HL-60/S4 (cell line): ENCODE data around the gene TSSC4.
"Not testable (repeated sequence)": the region's sequence is repeated elsewhere in the genome, so short reads cannot be mapped to it uniquely, and the experiment has no call there.

Source experiments
- in situ Hi-C: fragments of 300-500 bp; cut with MboI; formaldehyde crosslinking; loops from 2 replicates; pipeline ENCODE4 v1.14.3; 2022; ENCODE audit warnings: low sequenced_read_pairs

TSSC4 gene

DNA sequence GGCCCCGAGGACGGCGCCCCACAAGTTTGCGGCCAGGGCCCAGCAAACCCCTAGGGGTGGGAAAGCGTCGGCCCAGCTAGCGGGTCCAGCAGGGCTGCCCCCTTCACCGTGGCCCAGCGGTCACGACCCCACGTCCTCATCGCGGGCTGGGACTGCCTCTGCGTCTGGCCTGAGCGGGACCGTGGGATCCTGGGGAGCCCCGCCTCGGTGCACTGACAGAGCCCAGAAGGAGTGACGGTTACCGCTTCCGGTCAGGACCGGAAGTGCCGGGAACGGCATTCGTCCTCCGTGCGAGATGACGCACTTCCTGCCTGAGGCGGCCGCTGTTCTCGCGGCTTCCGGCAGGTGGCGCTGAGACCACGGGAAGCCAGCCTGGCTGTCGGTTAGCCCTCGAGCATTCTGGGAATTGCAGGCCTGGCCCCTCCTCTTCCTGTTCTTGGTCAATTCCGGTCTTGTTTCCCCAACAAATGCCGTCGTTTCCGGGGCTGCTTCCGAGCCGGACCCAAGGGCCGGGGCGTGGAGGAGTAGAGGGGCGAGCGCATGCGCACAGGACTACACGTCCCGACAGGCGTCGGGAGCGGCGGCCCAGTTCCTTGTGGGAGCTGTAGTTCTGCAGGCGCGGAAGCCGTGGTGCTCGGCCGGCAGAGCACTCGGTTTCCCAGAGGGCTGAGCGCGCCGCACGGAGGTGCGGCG, at the start of gene TSSC4:
Gene TSSC4 (plus strand): TSS at position 682 of the 693 bp plus-strand sequence. CDS start 1,884 bp downstream, outside the sequence.
- in situ Hi-C loops = no loop called here

DNA sequence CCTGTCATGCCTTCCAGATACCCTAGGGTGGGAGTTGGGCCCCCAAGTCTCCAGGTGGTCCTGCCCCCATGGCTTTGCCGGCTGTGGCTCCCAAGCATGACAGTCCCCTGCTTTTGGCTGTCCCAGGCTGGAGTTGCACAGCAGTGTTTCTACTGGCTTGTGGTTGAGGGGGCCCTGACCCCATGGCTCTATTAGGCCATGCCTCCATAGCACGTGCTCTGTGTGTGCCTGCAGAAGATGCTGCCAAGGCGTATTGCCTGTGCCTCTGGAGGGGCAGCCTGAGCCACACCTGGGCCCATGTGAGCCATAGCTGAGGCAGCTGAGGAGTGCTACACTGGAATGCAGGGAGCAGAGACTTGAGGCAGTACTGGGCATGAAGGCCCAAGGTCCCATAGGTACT, 48.8 kb upstream of the TSSC4 start:
- in situ Hi-C loops = no loop called here

DNA sequence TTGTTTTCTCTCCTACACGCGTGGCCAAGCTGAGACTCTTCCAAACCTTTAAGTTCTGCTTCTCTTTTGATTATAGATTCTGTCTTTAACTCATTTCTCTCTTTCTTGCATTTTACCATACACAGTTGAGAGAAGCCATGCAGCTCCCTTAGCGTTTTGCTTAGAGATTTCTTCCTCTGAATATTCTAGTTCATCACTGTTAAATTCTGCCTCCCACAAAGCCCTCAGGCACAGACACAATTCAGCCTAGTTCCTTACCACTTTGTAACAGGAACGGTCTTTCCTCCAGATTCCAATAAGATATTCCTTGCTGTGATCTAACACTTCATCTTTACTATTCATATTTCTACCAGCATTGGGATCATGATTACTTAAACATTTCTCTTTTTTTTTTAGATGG, 48.1 kb upstream of the TSSC4 start:
- in situ Hi-C loops = no loop called here

DNA sequence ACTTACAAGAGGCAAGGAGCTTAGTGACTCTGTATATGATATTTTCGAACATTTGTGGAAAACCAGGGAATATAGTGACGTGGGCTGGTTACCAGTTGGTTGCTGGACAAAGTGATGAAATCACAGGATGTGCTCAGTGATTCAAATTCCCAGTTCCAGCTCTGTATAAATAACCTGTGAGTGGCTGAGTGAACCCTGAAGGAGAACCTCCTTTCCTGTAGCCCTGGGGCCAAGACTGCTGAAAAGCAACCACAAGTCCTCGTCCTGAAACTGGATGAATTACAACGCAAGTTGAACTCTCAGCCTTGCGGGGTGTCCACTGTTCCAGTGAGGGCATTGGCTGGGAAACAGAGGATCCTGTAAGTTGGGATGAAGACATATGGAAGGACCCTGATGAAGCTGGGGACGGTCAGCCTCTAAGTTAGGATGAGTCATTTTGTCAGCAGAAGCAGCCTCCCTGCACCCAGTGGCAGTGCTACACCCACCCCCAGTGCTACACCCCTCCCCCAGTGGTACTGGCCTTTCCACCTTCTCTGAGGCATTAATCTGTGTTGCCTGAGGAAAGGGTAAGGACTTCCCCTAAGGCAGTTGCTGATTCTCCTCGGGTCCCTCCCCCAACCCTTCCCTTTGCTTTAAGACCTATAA, 45.4 kb upstream of the TSSC4 start:
- in situ Hi-C loops = no loop called here

DNA sequence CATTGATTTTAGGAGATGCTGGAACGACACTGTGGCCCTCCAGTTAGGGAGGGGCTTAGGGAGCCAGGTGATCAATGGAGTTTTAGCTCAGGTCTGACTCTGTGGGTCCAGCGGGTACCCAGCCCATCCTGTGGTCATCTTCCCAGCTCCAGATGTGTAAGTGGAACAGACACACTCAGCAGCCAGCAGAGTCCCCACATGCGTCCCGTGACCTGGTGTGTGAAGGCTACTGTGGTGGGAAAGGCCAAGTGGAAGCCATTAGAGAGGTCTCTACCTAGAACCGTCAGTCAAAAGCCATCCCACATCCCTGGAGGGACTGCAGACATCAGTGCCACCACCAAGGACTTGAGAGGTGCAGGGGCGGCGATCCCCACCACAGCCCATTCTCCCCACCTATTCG, 43.3 kb upstream of the TSSC4 start:
- in situ Hi-C loops = no loop called here

DNA sequence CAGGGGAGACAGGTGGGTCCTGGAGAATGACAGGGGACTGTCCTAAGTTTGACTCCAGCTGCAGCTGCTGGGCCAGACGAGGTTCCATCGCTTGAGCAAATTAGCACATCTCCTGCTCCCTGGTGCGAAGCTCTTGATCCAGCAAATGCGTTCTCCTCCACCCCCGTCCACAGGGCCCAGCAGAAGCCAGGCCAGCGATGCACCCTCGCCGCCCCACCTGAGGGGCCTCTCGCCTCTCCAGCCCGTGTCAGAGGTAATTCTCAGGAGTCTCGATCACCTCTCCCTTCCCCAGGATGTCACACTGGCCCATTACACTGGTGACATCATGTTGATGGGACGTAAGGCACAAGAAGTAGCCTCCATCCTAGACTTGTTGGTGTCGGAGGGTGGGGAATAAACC, 42.9 kb upstream of the TSSC4 start:
- in situ Hi-C loops = not testable (repeated sequence)

DNA sequence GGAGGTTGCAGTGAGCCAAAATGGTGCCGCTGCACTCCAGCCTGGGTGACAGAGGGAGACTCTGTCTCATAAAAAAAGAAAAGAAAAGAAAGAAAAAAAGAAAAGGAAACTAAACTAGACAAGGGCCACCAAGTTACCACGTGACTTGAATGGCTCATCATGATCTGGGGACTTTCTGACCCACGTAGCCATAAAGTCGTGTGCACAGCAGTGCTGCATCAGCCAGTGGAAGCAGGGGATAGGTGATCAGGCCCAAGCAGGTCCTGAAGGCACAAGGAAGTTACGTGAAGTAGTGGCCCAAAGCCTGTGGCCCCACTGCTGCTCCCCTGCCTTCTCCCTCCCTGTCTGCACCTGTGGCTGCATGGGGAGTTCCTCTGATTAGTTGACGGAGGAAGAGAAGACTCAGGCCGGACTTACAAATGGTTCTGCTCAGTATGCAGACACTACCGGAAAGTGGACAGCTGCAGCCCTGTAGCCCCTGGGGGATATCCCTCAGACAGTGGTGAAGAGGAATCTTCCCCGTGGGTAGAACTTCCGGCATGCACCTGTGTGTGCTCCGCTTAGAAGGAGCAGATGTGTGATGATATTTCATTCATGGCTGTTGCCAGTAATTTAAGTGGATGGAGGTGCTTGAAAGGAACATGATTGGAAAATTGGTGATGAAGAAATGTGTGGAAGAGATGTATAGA, 41.7 kb upstream of the TSSC4 start:
- in situ Hi-C loops = no loop called here

DNA sequence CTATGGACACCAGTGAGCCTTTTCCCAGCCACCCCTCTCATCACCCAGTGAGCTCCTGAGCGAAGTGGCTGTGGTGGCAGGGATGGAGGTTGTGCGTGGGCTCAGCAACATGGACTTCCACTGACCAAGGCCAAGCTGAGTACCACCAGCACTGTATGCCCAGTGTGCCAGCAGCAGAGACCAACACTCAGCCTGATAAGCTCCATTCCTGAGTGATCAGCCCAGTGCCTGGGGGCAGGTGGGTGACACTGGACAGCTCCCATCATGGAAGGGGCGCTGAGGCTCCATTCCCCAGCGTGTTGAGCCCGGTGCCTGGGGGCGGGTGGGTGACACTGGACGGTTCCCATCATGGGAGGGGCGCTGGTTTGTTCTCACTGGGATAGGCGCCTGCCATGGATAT, 41.0 kb upstream of the TSSC4 start:
- in situ Hi-C loops = no loop called here

DNA sequence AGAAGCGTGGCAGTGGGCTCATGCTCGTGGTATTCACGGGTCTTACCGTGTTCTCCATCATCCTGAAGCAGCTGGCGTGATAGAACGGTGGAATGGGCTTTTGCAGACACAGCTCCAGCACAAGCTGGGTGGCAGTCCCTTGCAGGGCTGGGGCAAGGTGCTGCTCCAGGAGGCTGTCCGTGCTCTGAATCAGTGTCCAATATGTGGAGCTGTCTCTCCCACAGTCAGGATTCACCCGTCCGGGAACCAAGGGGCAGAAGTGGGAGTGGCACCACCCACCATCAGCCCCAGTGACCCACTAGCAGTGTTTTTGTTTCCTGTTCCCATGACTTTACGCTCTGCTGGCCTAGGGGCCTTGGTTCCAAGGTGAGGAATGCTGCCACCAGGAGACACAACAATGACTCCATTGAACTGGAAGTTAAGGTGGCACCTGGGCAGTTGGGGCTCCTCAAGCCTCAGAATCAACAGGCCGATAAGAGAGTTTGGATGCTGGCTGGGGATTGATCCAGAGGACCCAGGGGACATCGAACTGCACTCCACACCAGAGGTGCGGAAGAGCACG, 40.4 kb upstream of the TSSC4 start:
- in situ Hi-C loops = no loop called here

DNA sequence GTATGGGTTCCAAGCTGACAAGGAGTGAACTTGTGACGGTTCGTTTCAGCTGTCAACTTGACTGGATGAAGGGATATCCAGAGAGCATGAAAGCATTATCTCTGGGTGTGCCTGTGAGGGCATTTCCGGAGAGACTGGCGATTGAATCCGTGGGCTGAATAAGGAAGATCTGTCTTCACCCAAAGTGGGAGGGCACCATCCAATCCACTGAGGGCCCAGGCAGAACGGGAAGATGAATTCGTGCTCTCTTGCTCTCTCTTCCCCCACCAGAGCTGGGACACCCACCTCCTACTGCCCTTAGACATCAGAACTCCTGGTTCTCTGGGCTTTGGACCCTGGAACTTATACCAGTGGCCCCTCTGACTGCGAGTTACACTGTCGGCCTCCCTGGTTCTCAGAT, 39.0 kb upstream of the TSSC4 start:
- in situ Hi-C loops = no loop called here

DNA sequence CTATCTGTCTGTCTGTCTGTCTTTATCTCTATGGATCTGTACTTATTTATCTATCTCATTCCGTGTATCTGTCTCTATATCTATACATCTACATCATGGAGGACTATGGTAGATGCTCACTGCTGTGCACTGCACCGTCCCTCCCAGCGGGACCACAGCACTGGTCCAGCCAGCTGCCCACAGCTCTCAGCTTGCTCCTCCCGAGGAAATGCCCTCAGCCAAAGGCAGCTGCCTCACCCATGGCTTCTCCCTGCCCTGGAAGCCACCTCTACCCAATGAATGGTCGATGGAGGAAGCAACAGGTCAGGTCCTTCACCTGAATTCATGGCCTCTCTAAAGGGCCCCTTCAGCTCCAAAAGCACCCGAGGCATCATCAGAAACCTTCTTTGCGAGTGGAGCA, 38.1 kb upstream of the TSSC4 start:
- in situ Hi-C loops = no loop called here

DNA sequence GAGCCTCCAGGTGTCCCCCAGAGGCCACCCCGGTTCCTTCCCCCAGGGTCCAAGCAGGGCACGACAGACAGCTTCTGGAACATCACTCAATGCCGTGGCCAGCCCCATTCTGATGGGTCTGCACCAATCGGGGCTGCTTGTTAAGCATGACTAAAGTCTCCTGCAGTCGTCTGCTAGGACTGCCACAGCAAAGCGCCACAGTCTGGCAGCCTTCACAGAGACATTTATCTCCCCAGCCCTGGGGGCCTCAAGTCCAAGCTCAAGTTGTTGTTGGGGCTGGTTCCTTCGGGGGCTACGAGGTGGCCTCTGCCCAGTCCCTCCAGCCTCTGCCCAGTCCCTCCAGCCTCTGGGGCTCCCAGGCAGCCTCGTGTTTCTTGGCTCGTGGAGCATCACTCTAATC, 37.4 kb upstream of the TSSC4 start:
- in situ Hi-C loops = no loop called here

DNA sequence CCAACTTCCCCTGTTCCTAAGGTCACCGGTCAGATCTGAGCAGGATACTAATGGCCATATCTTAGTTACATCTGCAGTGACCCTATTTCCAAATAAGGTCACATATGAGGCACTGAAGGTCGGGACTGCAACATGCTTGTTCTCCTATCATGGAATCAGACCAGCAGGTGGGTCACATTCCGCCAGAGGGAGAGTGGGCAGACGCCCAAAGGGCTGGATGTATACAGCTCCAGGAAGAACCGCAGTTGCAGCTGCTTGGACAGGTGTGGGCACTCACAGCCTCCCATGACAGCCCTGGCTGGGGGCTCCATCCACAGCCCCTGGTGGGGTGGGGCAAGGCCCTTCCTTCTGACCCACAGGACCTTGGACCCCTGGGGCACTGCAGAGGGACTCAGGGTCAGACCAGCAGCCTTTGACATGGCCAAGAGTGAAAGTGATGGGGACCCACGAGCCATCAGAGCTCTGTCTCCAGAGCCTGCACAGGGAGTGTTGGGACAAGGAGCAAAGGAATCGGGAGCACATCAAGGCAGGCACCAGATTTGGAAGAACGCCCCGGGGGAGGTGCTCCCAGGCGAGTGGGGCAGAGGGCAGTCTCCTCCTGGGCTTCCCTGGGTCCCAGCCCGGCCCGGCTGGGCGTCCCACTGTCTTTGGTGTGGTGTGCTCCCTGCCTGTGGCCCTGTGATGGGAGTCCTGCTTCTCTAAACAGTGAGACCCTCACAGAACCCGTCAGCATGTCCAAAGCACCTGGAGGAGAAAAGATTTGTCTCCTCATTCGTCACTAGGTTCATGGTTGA, 36.8 kb upstream of the TSSC4 start:
- in situ Hi-C loops = no loop called here

DNA sequence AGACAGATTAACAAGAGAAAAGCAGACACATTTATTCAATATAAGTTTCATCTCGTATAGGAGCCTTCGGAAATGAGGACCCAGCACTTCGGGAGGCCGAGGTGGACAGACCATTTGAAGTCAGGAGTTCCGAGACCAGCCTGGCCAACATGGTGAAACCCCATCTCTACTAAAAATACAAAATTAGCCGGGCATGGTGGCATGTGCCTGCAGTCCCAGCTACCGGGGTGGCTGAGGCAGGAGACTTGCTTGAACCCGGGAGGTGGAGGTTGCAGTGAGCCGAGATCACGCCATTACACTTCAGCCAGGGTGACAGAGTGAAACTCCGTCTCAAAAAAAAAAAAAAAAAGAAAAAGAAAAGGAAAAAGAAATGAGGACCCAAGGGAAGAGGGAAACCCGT, 36.2 kb upstream of the TSSC4 start:
- in situ Hi-C loops = not testable (repeated sequence)

DNA sequence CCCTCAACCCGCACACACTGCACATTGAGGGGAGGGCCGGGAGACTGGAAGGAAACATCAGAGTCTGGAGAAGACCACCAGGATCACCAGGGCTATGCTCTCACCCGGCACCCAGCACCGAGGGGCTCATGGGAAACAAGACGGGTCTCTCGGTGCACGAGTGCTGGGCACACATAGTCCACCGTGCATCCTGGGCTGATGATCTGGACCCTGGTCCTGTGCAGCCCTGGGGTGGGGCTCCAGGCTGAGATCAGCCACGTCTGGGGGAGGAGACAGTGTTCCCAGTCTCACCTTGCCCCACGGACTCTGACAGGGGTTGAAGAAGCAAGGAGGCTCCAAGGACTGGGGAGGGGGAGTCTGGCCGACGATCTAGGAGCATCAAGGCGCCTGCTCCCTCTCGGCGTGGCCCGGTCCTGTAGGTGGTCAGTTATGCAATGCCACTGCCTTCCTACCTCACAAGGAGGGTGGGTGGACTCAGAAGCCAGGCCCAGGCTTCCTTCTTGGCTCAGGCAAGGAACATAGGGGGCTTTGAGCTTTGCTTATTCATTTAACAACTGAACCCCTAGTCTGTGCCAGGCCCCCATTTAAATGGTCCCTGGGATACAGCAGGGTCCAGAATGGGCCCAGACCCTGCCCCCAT, 34.9 kb upstream of the TSSC4 start:
- in situ Hi-C loops = no loop called here

DNA sequence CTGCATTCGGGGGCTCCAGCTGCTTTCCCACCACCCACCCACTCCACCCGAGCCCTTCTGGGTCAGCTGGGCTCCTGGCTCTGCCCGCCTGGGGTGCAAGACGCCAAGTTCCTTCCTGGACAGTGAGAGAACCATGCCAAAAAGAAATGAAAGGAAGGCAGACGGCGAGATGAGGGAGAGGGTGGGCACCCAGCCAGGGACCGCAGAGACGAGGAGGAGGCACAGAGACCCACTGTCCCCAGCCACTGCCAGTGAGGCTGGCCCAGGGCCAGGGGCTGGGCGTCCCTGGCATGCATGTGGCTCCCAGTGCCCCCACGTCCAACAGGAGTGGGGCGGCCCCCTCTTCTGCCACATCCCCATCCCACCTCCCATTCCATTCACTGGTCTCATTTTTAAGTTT, 34.3 kb upstream of the TSSC4 start:
- in situ Hi-C loops = no loop called here

DNA sequence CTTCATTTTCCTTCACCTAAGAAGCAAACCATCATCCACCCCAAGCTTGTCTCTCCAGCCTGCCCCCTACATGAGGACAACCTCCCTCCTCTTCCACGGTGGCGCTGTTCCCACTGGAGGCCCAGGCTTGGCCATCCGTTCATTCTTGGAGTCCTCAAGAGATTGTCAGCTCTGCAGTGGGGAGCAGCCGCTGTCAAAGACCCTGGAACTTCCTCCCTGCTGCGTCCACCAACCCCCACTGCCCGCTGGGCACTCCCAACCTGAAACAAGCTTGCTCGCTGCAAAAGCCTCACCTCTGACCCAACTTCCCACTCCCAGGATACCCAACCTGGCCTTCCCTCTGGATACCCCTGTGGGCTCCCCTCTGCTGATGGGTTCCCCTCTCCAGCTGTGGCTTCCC, 33.8 kb upstream of the TSSC4 start:
- in situ Hi-C loops = no loop called here

DNA sequence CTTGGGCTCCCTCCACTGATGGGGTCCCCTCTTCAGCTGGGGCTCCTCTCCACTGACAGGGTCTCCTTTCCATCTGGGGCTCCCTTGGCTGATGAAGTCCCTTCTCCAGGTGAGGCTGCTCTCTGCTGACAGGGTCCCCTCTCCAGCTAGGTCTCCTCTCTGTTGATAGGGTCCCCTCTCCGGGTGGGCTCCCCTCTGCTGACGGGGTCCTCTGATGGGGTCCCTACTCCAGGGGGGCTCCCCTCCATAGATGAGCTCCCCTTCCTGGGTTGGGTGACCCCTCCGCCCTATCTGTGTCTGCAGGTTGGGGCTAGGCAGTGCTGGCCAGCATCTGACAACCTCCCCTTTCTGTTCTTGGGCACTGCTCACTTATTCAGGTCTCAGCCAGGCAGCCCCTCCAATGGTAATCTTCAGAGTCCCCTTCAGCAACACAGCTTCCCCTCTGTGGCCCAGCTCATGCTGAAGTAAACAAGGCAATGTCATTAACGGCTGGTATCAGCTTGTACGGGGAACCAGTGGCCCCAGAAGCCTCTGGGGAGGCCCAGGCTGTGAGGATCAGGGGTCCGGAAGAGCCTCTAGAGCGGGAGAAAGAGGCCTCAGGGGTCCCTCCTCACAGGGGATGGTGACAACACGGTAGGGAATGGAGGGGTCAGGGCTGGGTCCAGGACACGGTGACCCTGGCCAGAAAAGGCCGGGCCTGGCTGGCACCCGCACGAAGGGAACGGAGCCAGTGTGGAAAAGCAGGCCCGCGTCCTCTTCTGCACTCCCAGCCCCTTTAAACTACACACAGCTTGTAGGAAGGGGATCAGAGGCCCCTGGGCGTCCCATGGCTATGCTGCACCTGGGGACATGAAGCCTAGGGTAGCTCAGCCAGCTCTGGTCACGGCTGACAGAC, 33.0 kb upstream of the TSSC4 start:
- in situ Hi-C loops = no loop called here

DNA sequence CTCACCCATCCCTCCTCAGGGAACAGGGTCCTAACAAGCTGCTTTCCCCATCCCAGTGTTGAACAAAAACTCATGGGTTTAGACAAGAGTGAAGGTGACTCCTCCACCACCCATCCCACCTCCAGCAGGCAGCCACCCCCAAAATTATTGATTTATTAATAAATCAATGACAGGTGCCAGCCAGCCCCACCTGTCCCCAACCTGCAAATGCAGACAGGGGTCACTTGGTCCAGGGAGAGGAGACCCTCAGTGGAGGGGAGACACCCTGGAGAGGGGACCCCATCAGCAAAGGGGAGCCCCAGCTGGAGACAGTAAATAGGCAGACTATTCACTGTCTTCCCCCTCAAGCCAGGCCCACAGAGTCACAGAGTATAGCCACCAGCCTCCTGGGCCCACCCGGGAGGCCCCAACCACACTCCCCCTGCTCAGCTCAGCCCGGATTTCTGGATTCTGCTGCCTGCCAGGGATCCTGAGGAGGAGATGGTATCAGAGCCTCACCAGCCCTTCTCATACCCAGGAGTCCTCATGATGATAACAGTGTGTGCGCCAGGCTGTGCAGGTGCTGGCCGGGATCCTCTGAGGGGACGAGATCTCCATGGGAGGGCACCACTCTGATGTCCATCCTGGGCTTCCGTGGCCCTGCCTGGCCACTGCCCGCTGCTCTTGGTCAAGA, 32.2 kb upstream of the TSSC4 start:
- in situ Hi-C loops = no loop called here
